HL-60 (cell line): ENCODE results near the gene TYROBP.

ENCODE experiments used
- DNase-seq, 2 experiments: peaks; one replicate each; pipeline ENCODE4 v3.0.0-alpha.2; 2010 to 2020; ENCODE audit warnings: low read depth in 1 of 2, low spot score in 1 of 2
- H3K27ac ChIP-seq: fragments of 250-450 bp; sonication (Bioruptor Pico); replicated peaks from 2 replicates; pipeline ENCODE4 v1.5.1; 2020; ENCODE audit warnings: mild to moderate bottlenecking, moderate library complexity
- H3K27me3 ChIP-seq: fragments of 250-450 bp; sonication (Bioruptor Pico); 2 replicates; pipeline ENCODE4 v1.5.1; 2021; ENCODE audit warnings: mild to moderate bottlenecking, moderate library complexity; ENCODE audit not compliant: insufficient read depth, poor library complexity, severe bottlenecking
- H3K4me3 ChIP-seq: replicated peaks from 2 replicates; pipeline ENCODE4 v1.5.1; 2011; ENCODE audit warnings: mild to moderate bottlenecking, control low read depth, low read length; ENCODE audit not compliant: insufficient read depth
- CTCF ChIP-seq: IDR thresholded peaks from one replicate; pipeline ENCODE4 v1.5.1; 2011; ENCODE audit warnings: low read length, control low read depth, inconsistent platforms; ENCODE audit not compliant: insufficient read depth
- GABPA ChIP-seq: IDR thresholded peaks from 2 replicates; pipeline ENCODE4 v1.6.1; 2012; ENCODE audit warnings: low read depth
- POLR2AphosphoS5 ChIP-seq: IDR thresholded peaks from 2 replicates; pipeline ENCODE4 v1.6.1; 2012; ENCODE audit warnings: low read depth
- SPI1 ChIP-seq: IDR thresholded peaks from 2 replicates; pipeline ENCODE4 v1.6.1; 2012; ENCODE audit warnings: low read depth, mild to moderate bottlenecking, borderline replicate concordance
- TF ChIP-seq, protein P1 (sequence below): IDR thresholded peaks from 2 replicates; pipeline ENCODE4 v1.6.1; 2012; ENCODE audit warnings: low read depth; ENCODE audit not compliant: insufficient replicate concordance

TYROBP gene

DNA sequence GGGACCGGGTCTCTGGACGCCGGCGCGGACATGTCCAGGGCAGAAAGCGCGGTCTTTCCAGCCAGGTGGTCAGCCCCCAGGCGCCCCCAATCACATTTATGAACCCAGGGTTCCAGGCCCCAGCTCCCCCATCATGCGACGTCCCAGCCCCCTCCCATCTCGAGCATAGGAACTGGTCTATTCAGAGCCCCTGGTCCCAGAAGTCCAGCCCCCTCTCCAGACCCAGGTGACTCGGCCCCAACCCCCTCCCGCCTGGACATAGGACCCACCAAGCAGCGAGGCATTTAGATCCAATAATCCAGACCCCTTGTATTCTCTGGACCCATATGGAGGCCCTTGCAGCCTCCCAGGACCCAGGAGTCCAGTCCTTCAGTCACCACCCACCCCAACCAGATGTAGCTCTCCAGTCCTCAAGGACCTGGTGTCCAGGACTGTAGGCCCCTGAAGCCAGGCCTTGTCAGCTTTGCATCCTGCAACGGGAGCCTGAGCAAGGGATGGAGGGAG lies 39.2 kb downstream of the TYROBP start:
- DNase-seq = no peak
- Histone ChIP-seq H3K27me3 (peaks cover 33% of the 10 kb centered on the region), H3K27ac (no peak overlapping the region)

DNA sequence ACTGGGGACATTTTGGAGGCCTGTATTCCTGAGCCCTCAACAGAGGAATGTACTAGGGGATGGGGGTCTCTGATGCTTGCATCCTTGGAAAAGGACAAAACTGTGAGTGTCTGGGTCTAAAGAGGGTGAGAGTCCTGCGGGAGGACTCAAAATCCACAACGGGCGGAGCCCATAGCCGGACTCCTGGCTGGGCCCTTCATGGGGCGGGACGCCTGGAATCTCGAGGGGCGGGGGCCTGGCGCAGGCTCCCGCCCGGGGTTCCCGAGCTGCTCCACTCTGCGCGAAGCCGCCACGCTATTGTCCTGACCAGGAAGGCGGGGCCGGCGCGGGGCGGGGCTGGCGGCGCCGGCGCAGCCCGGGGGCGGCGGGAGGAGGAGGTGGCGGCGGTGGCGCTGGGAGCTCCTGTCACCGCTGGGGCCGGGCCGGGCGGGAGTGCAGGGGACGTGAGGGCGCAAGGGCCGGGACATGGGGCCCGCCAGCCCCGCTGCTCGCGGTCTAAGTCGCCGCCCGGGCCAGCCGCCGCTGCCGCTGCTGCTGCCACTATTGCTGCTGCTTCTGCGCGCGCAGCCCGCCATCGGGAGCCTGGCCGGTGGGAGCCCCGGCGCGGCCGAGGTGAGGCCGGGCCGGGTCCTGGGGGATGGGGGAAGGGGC lies 39.8 kb downstream of the TYROBP start, which contains the start of gene APLP1:
TSS of gene APLP1 (plus strand) at position 403 of the 651 bp plus-strand sequence. CDS start at position 466, 63 bp downstream.
- DNase-seq = peak in 1 of 2 experiments; percentile 29
- TF ChIP-seq, protein P1, sequence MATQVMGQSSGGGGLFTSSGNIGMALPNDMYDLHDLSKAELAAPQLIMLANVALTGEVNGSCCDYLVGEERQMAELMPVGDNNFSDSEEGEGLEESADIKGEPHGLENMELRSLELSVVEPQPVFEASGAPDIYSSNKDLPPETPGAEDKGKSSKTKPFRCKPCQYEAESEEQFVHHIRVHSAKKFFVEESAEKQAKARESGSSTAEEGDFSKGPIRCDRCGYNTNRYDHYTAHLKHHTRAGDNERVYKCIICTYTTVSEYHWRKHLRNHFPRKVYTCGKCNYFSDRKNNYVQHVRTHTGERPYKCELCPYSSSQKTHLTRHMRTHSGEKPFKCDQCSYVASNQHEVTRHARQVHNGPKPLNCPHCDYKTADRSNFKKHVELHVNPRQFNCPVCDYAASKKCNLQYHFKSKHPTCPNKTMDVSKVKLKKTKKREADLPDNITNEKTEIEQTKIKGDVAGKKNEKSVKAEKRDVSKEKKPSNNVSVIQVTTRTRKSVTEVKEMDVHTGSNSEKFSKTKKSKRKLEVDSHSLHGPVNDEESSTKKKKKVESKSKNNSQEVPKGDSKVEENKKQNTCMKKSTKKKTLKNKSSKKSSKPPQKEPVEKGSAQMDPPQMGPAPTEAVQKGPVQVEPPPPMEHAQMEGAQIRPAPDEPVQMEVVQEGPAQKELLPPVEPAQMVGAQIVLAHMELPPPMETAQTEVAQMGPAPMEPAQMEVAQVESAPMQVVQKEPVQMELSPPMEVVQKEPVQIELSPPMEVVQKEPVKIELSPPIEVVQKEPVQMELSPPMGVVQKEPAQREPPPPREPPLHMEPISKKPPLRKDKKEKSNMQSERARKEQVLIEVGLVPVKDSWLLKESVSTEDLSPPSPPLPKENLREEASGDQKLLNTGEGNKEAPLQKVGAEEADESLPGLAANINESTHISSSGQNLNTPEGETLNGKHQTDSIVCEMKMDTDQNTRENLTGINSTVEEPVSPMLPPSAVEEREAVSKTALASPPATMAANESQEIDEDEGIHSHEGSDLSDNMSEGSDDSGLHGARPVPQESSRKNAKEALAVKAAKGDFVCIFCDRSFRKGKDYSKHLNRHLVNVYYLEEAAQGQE = no peak
- TF ChIP-seq CTCF (no peak), SPI1 (no peak), GABPA (no peak), POLR2AphosphoS5 (no peak)
- Histone ChIP-seq H3K4me3 (peak within 1 kb of the TSS; percentile 27), H3K27ac (no peak within 1 kb of the TSS), H3K27me3 (peaks cover 33% of the 10 kb centered on the region)

More for the DNA sequence above, 39.2 kb downstream of the TYROBP start:
- TF ChIP-seq CTCF = no peak
- TF ChIP-seq, protein P1 = no peak
- no peak for TF ChIP-seq POLR2AphosphoS5
- TF ChIP-seq GABPA = no peak
- TF ChIP-seq SPI1 = no peak
- H3K4me3 ChIP-seq = peak overlapping the region; percentile 27

GRCh38 chr19:35863018-35863417 lies 45.1 kb downstream of the TYROBP start:
- TF ChIP-seq, protein P1 = no peak
- TF ChIP-seq GABPA (no peak), SPI1 (no peak), CTCF (no peak), POLR2AphosphoS5 (no peak)
- Histone ChIP-seq H3K27ac (no peak overlapping the region), H3K4me3 (no peak overlapping the region), H3K27me3 (peaks cover 42% of the 10 kb centered on the region)
- no peak for DNase-seq
